OCI-LY1 (cell line): ENCODE measurements around the gene SLC43A3.

Source experiments
- H2AFZ ChIP-seq: fragments of 200-600 bp; sonication (generic), shearing (Covaris generic); 2 replicates; pipeline ENCODE4 v1.6.0; 2014; ENCODE audit warnings: antibody characterized with exemption, mild to moderate bottlenecking, low read length
- H3F3A ChIP-seq: fragments of 200-600 bp; sonication (generic), shearing (Covaris generic); 2 replicates; pipeline ENCODE4 v1.6.0; 2014; ENCODE audit warnings: mild to moderate bottlenecking, antibody characterized with exemption, low read length, moderate library complexity; ENCODE audit not compliant: insufficient read depth
- H3K27ac ChIP-seq: fragments of 200-600 bp; sonication (generic); 2 replicates; pipeline ENCODE4 v1.5.1; 2014; ENCODE audit warnings: low read length, mixed run types, mild to moderate bottlenecking, low read depth; ENCODE audit not compliant: poor library complexity, severe bottlenecking
- H3K27me3 ChIP-seq: fragments of 200-600 bp; sonication (generic); 2 replicates; pipeline ENCODE4 v1.6.0; 2014; ENCODE audit warnings: antibody characterized with exemption, mild to moderate bottlenecking, low read length, moderate library complexity; ENCODE audit not compliant: insufficient read depth
- H3K36me3 ChIP-seq: fragments of 200-600 bp; sonication (generic); 2 replicates; pipeline ENCODE4 v1.6.1; 2014; ENCODE audit warnings: mild to moderate bottlenecking, antibody characterized with exemption, low read length, moderate library complexity, mixed read lengths; ENCODE audit not compliant: insufficient read depth
- H3K4me1 ChIP-seq: fragments of 200-600 bp; sonication (generic); 2 replicates; pipeline ENCODE4 v1.5.1; 2014; ENCODE audit warnings: mild to moderate bottlenecking, low read length, moderate library complexity; ENCODE audit not compliant: insufficient read depth, severe bottlenecking
- H3K4me2 ChIP-seq: fragments of 200-600 bp; sonication (generic), shearing (Covaris generic); 2 replicates; pipeline ENCODE4 v1.6.1; 2014; ENCODE audit warnings: low read length
- H3K4me3 ChIP-seq: fragments of 200-600 bp; sonication (generic); 2 replicates; pipeline ENCODE4 v1.5.1; 2014; ENCODE audit warnings: low read length, low read depth, mild to moderate bottlenecking, mixed read lengths; ENCODE audit not compliant: poor library complexity, severe bottlenecking
- H3K79me2 ChIP-seq: fragments of 200-600 bp; shearing (Covaris generic); 2 replicates; pipeline ENCODE4 v1.6.1; 2016; ENCODE audit warnings: mixed run types, low read length, mixed read lengths; ENCODE audit not compliant: insufficient read depth
- H3K9ac ChIP-seq: fragments of 200-600 bp; sonication (generic), shearing (Covaris generic); 2 replicates; pipeline ENCODE4 v1.6.1; 2014; ENCODE audit warnings: mild to moderate bottlenecking, low read length, mixed read lengths
- H3K9me2 ChIP-seq: fragments of 200-600 bp; sonication (generic), shearing (Covaris generic); 2 replicates; pipeline ENCODE4 v1.6.1; 2014; ENCODE audit warnings: low read depth, mild to moderate bottlenecking, low read length, mixed read lengths
- H3K9me3 ChIP-seq: fragments of 200-600 bp; shearing (Covaris generic); 2 replicates; pipeline ENCODE4 v1.6.1; 2014; ENCODE audit warnings: low read length, mixed read lengths
- H4K20me1 ChIP-seq: fragments of 200-600 bp; sonication (generic), shearing (Covaris generic); 2 replicates; pipeline ENCODE4 v1.6.0; 2016; ENCODE audit warnings: mild to moderate bottlenecking, low read length; ENCODE audit not compliant: insufficient read depth
- EZH2 ChIP-seq: fragments of 200-600 bp; sonication (generic), shearing (Covaris generic); IDR thresholded peaks from 2 replicates; pipeline ENCODE4 v1.8.0; 2017; ENCODE audit warnings: borderline replicate concordance, mixed run types, mild to moderate bottlenecking, antibody characterized with exemption, low read length, moderate library complexity, mixed read lengths
- TF ChIP-seq, protein P1 (sequence below): fragments of 200-600 bp; sonication (generic), shearing (Covaris generic); IDR thresholded peaks from 2 replicates; pipeline ENCODE4 v1.5.1; 2017; ENCODE audit warnings: mild to moderate bottlenecking, antibody characterized with exemption, low read length, moderate library complexity, mixed read lengths

The SLC43A3 gene

DNA sequence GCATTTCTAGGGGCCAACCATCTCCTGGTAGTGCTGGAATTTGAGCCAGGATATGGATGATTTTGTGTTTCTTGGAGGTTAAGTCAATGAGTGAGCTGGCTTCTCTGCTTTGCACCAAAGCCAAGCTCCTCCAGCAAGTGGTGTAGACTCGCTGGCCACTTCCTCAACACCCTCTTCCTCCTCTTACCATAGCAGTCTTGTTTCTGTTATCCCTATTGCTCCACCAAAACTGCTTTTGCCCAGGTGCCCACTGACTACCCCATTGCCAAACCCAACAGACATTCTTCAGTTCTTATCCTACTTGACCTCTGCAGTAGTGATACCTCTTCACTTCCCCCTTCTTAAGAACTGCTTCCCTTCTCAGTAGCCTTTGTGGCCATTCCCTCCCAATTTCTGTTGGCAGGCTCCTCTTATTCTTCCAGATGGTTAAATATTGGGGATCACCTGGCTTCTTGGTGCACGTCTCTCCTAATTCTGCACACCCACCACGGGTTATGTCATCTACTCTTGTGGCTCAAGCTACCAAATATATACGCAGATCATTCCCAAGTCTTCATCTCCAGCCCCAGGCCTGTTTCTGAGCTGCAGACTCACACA lies 29.4 kb downstream of the SLC43A3 start:
- no peaks in the 10 kb centered on the region for H3K79me2 ChIP-seq
- no peak overlapping the region for H3K4me3 ChIP-seq
- no peaks in the 10 kb centered on the region for H3K9me3 ChIP-seq
- H3K27me3 ChIP-seq: no peaks in the 10 kb centered on the region
- H3K9ac ChIP-seq: no peak overlapping the region
- no peaks in the 10 kb centered on the region for H3K4me1 ChIP-seq
- H2AFZ ChIP-seq: no peak overlapping the region
- H3F3A ChIP-seq: no peaks in the 10 kb centered on the region
- H3K36me3 ChIP-seq: no peaks in the 10 kb centered on the region
- H4K20me1 ChIP-seq: no peaks in the 10 kb centered on the region
- H3K9me2 ChIP-seq: no peaks in the 10 kb centered on the region
- H3K4me2 ChIP-seq: no peak overlapping the region
- TF ChIP-seq, protein P1, sequence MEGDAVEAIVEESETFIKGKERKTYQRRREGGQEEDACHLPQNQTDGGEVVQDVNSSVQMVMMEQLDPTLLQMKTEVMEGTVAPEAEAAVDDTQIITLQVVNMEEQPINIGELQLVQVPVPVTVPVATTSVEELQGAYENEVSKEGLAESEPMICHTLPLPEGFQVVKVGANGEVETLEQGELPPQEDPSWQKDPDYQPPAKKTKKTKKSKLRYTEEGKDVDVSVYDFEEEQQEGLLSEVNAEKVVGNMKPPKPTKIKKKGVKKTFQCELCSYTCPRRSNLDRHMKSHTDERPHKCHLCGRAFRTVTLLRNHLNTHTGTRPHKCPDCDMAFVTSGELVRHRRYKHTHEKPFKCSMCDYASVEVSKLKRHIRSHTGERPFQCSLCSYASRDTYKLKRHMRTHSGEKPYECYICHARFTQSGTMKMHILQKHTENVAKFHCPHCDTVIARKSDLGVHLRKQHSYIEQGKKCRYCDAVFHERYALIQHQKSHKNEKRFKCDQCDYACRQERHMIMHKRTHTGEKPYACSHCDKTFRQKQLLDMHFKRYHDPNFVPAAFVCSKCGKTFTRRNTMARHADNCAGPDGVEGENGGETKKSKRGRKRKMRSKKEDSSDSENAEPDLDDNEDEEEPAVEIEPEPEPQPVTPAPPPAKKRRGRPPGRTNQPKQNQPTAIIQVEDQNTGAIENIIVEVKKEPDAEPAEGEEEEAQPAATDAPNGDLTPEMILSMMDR: no peak
- TF ChIP-seq EZH2: no peak
- no peak overlapping the region for H3K27ac ChIP-seq

DNA sequence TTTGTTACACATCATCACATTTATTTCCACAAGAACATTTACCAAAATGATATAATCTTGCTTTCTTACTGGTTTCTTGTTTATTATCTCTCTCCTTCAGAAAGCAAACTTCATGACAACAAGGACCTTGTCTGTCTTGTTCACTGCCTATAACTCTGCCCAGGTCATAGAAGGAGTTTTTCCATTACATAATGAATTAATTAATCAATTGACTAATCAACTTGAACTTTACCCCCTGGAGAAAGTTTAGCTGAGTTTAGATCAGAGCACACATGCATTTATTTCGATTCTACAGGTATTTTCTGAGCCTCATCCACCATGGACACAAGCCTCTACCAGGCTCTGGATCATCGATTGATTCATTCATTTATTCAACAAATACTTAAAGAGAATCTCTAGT lies 30.2 kb downstream of the SLC43A3 start:
- no peaks in the 10 kb centered on the region for H3K4me1 ChIP-seq
- no peak overlapping the region for H3K4me2 ChIP-seq
- H3K27me3 ChIP-seq: no peaks in the 10 kb centered on the region
- no peak overlapping the region for H2AFZ ChIP-seq
- no peaks in the 10 kb centered on the region for H3K36me3 ChIP-seq
- H3K9ac ChIP-seq: no peak overlapping the region
- H3K9me2 ChIP-seq: no peaks in the 10 kb centered on the region
- H4K20me1 ChIP-seq: no peaks in the 10 kb centered on the region
- H3K27ac ChIP-seq: no peak overlapping the region
- H3K79me2 ChIP-seq: no peaks in the 10 kb centered on the region
- H3F3A ChIP-seq: no peaks in the 10 kb centered on the region
- no peak overlapping the region for H3K4me3 ChIP-seq
- H3K9me3 ChIP-seq: no peaks in the 10 kb centered on the region
- no peak for TF ChIP-seq EZH2
- TF ChIP-seq, protein P1: no peak

- Histone ChIP-seq H3K79me2 (no peaks in the 10 kb centered on the region), H4K20me1 (no peaks in the 10 kb centered on the region), H3K36me3 (no peaks in the 10 kb centered on the region), H3K4me1 (no peaks in the 10 kb centered on the region), H3K9ac (no peak overlapping the region), H3K4me2 (no peak overlapping the region), H3F3A (no peaks in the 10 kb centered on the region), H3K4me3 (no peak overlapping the region), H3K27ac (no peak overlapping the region), H3K27me3 (no peaks in the 10 kb centered on the region), H3K9me3 (no peaks in the 10 kb centered on the region), H2AFZ (no peak overlapping the region), H3K9me2 (no peaks in the 10 kb centered on the region)
- TF ChIP-seq, protein P1: no peak
- TF ChIP-seq EZH2: no peak
Observed at GRCh38 chr11:57395905-57396623, 30.9 kb downstream of the SLC43A3 start.
